ENCODE results near the gene RSPO3. TPM values are rescaled to one million over a fixed set of nuclear protein-coding genes. Genes with fewer than 3 reads are reported as not detected.

Gene RSPO3
- total and polyA plus RNA-seq, 9 of the 15 experiments (the other 6 are each of a cell fraction or from before 2014, with no cell fraction given) = not detected

DNA sequence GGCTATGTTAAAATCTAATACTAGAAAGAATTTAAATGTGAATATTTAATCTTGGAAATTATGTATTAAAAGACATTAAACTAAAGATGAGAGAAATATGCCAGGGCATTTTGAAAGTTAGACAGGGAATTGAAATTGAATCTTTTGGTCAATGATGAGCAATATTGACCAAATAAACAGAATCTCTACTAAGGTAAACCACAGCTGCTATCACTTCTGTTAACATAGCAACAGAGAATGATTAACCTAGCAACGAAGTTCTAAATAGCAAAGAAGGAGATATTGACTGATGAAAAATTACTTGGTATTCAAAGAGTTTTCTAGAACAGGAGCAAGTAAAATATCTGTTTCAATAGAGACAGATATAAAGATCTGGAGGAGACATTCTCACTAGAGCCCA lies 45.2 kb upstream of the RSPO3 start:
- FAIRE-seq (no peak), ATAC-seq (no peak), DNase-seq (ENCODE audit: extremely low read depth in 1 of 4, low spot score in 3 of 4) (no peak)
- Histone ChIP-seq H3K9me3 (replicated peaks; ENCODE audit: control insufficient read depth, insufficient read depth, low read depth, low read length) (no peaks in the 10 kb centered on the region; the same call in 1 of the 2 replicates), H3K79me2 (ENCODE audit: control insufficient read depth, insufficient read depth, low read length) (no peaks in the 10 kb centered on the region), H3K27me3 (ENCODE audit: control insufficient read depth in 2 of 2, insufficient read depth in 2 of 2, low read length in 2 of 2) (no peaks in the 10 kb centered on the region), H3K36me3 (ENCODE audit: control insufficient read depth, insufficient read depth, low read length) (no peaks in the 10 kb centered on the region), H3K27ac (ENCODE audit: extremely low read depth, low read depth, low read length) (no peak overlapping the region), H3K9ac (ENCODE audit: insufficient read depth in 1 of 2, low read depth in 2 of 2, low read length in 2 of 2) (no peak overlapping the region), H2AFZ (ENCODE audit: low read depth, low read length) (no peak overlapping the region), H4K20me1 (replicated peaks; ENCODE audit: control insufficient read depth, insufficient read depth, low read length) (no peaks in the 10 kb centered on the region), H3K4me2 (ENCODE audit: insufficient read depth, low read length) (no peak overlapping the region), H3K9me1 (ENCODE audit: control insufficient read depth, insufficient read depth, low read length) (no peaks in the 10 kb centered on the region), H3K4me1 (replicated peaks in 1 of 2; ENCODE audit: control insufficient read depth in 2 of 2, insufficient read depth in 2 of 2, low read length in 2 of 2) (no peaks in the 10 kb centered on the region), H3K4me3 (no peak overlapping the region)
- ChIA-PET CTCF (ENCODE audit: low intra/inter-chr PET ratio) (no interaction called here), POLR2A (no interaction called here)
- TF ChIP-seq ZFX (CRISPR knock-in tag; IDR thresholded peaks at IDR 0.05) = no peak
- no peak for TF ChIP-seq STAT5B (CRISPR knock-in tag; IDR thresholded peaks at IDR 0.05)
- no peak for TF ChIP-seq RBM25 (IDR thresholded peaks at IDR 0.05; ENCODE audit: low read depth, low read length, severe bottlenecking)
- no peak for TF ChIP-seq SMARCE1 (IDR thresholded peaks at IDR 0.05)
- TF ChIP-seq HMG20A (CRISPR knock-in tag; conservative IDR thresholded peaks at IDR 0.05) = no peak
- TF ChIP-seq, protein P1, sequence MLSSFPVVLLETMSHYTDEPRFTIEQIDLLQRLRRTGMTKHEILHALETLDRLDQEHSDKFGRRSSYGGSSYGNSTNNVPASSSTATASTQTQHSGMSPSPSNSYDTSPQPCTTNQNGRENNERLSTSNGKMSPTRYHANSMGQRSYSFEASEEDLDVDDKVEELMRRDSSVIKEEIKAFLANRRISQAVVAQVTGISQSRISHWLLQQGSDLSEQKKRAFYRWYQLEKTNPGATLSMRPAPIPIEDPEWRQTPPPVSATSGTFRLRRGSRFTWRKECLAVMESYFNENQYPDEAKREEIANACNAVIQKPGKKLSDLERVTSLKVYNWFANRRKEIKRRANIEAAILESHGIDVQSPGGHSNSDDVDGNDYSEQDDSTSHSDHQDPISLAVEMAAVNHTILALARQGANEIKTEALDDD (IDR thresholded peaks at IDR 0.05) = no peak
- no peak for TF ChIP-seq PYGO2 (tag; IDR thresholded peaks at IDR 0.05)
- TF ChIP-seq TEAD4 (IDR thresholded peaks at IDR 0.05; ENCODE audit: low read length) = no peak
- no peak for TF ChIP-seq TEAD4 (CRISPR knock-in tag; IDR thresholded peaks at IDR 0.05; ENCODE audit: borderline replicate concordance)
- no peak for TF ChIP-seq NR0B1 (IDR thresholded peaks at IDR 0.05; ENCODE audit: partially characterized antibody)
- TF ChIP-seq MCM5 (IDR thresholded peaks at IDR 0.05; ENCODE audit: low read depth) = no peak
- no peak for TF ChIP-seq TSC22D4 (tag; IDR thresholded peaks at IDR 0.05)
- no peak for TF ChIP-seq FUS (optimal IDR thresholded peaks at IDR 0.05; ENCODE audit: low read depth, low read length)
- TF ChIP-seq ZBTB7A (IDR thresholded peaks at IDR 0.05; ENCODE audit: borderline replicate concordance, control insufficient read depth, low read depth, low read length) = no peak
- TF ChIP-seq UBTF (IDR thresholded peaks at IDR 0.05; ENCODE audit: borderline replicate concordance in 1 of 2, low read depth in 2 of 2, low read length in 2 of 2) = no peak
- no peak for TF ChIP-seq STAG1 (CRISPR knock-in tag; IDR thresholded peaks at IDR 0.05; ENCODE audit: borderline replicate concordance)
- no peak for TF ChIP-seq E2F6 (IDR thresholded peaks at IDR 0.05; ENCODE audit: borderline replicate concordance in 1 of 2, extremely low read depth in 1 of 2, insufficient read depth in 1 of 2, insufficient read length in 1 of 2, low read depth in 1 of 2, low read length in 1 of 2, poor library complexity in 1 of 2, severe bottlenecking in 1 of 2)
- TF ChIP-seq PHF21A (IDR thresholded peaks at IDR 0.05; ENCODE audit: borderline replicate concordance, low read depth) = no peak
- no peak for TF ChIP-seq CHD2 (IDR thresholded peaks at IDR 0.05; ENCODE audit: low read depth, low read length)
- 0% methylated on average over 1 of the region's 1 CpG for WGBS (ENCODE audit: insufficient coverage, low coverage, missing lambda C conversion rate)
- in situ Hi-C loops (cut with MboI) (no loop called here), intact Hi-C loops (cut with micrococcal nuclease) (no loop called here)
- no TSS peak for BruUV-seq (replicated peaks)

Measured in K562 (cell line).